K562 (cell line): ENCODE measurements around the gene GASK1B. TPM values are rescaled to one million over a fixed set of nuclear protein-coding genes. Genes with fewer than 3 reads are reported as not detected.

ENCODE experiments used
- ATAC-seq: fragments of 200-7000 bp; cut with Tn5 transposase; 3 replicates; pipeline ENCODE4 v1.9.1; 2020; ENCODE audit warnings: moderate library complexity
- BruUV-seq: library from RNA; stranded (reverse); fragments of 400-500 nt; replicated peaks from 2 replicates; lab custom pipeline; 2021; lab: Mats Ljungman, UMichigan
- CTCF ChIA-PET: fragments of 300-600 bp; formaldehyde crosslinking; extraction: SDS; loops from one replicate; lab custom pipeline; 2021; ENCODE audit warnings: low intra/inter-chr PET ratio; lab: Yijun Ruan, JAX
- POLR2A ChIA-PET: fragments of 300-600, 350-650 bp; sonication (Branson Sonifier 250); formaldehyde crosslinking; extraction: SDS; loops from one replicate; lab custom pipeline; 2021; ENCODE audit warnings: antibody characterized with exemption, inconsistent platforms; lab: Yijun Ruan, JAX
- DNase-seq, 4 experiments: peaks; one replicate each; pipeline versions ENCODE4 v3.0.0 to v3.0.0-alpha.2; 2011 to 2018; ENCODE audit warnings: low spot score in 3 of 4, mixed read lengths in 3 of 4; ENCODE audit errors: extremely low read depth in 1 of 4
- FAIRE-seq: peaks from 2 replicates; lab custom pipeline; 2011; peaks lifted over from hg19 to GRCh38; lab: Jason Lieb, UNC
- H2AFZ ChIP-seq: 2 replicates; pipeline ENCODE4 v1.6.0; 2011; ENCODE audit warnings: low read depth, low read length, control low read depth, inconsistent platforms
- H3K27ac ChIP-seq: fragments of 200-600 bp; 3 replicates; pipeline ENCODE4 v1.8.0; 2011; ENCODE audit warnings: low read depth, mild to moderate bottlenecking, control low read depth, inconsistent platforms, low read length, moderate library complexity, mixed read lengths; ENCODE audit errors: extremely low read depth
- H3K27me3 ChIP-seq, 2 experiments: fragments of 300-600 bp in 1 of 2; 2 replicates in 1 of 2; 3 replicates in 1 of 2; pipeline versions ENCODE4 v1.6.0 to v1.8.0; 2011; ENCODE audit warnings: inconsistent platforms in 2 of 2, low read length in 2 of 2, mild to moderate bottlenecking in 1 of 2, mixed read lengths in 1 of 2, moderate library complexity in 1 of 2; ENCODE audit not compliant: control insufficient read depth in 2 of 2, insufficient read depth in 2 of 2
- H3K36me3 ChIP-seq: fragments of 300-600 bp; 3 replicates; pipeline ENCODE4 v1.8.0; 2011; ENCODE audit warnings: mild to moderate bottlenecking, low read length, inconsistent platforms; ENCODE audit not compliant: control insufficient read depth, insufficient read depth
- H3K4me1 ChIP-seq, 2 experiments: fragments of 200-600 bp in 1 of 2; replicated peaks in 1 of 2; 2 replicates in 1 of 2; 3 replicates in 1 of 2; pipeline versions ENCODE4 v1.5.1 to v1.8.0; 2011; ENCODE audit warnings: inconsistent platforms in 2 of 2, low read length in 2 of 2, mild to moderate bottlenecking in 1 of 2, mixed read lengths in 1 of 2, moderate library complexity in 1 of 2; ENCODE audit not compliant: control insufficient read depth in 2 of 2, insufficient read depth in 2 of 2
- H3K4me2 ChIP-seq: 2 replicates; pipeline ENCODE4 v1.6.1; 2011; ENCODE audit warnings: low read length, control low read depth, inconsistent platforms, mixed read lengths; ENCODE audit not compliant: insufficient read depth
- H3K4me3 ChIP-seq: fragments of 200-600 bp; sonication (generic), shearing (Covaris generic); 2 replicates; pipeline ENCODE4 v1.5.1; 2016; ENCODE audit warnings: control low read depth, inconsistent platforms
- H3K79me2 ChIP-seq: fragments of 200-600 bp; 3 replicates; pipeline ENCODE4 v1.8.0; 2011; ENCODE audit warnings: low read length, inconsistent platforms; ENCODE audit not compliant: control insufficient read depth, insufficient read depth
- H3K9ac ChIP-seq, 2 experiments: 2 replicates each; pipeline versions ENCODE4 v1.6.0 to v1.6.1; 2011; ENCODE audit warnings: low read depth in 2 of 2, low read length in 2 of 2, control low read depth in 1 of 2, inconsistent platforms in 1 of 2, mild to moderate bottlenecking in 1 of 2, mixed read lengths in 1 of 2; ENCODE audit not compliant: insufficient read depth in 1 of 2
- H3K9me1 ChIP-seq: one replicate; pipeline ENCODE4 v1.6.0; 2011; ENCODE audit warnings: inconsistent platforms, mild to moderate bottlenecking, low read length, moderate library complexity; ENCODE audit not compliant: control insufficient read depth, insufficient read depth
- H3K9me3 ChIP-seq: replicated peaks from 2 replicates; pipeline ENCODE4 v1.5.1; 2011; ENCODE audit warnings: low read depth, low read length, inconsistent platforms; ENCODE audit not compliant: control insufficient read depth, insufficient read depth
- H4K20me1 ChIP-seq: replicated peaks from 2 replicates; pipeline ENCODE4 v1.6.1; 2011; ENCODE audit warnings: low read length, inconsistent platforms, mixed read lengths; ENCODE audit not compliant: control insufficient read depth, insufficient read depth
- NFIX ChIP-seq: fragments of 250-450 bp; sonication (Bioruptor Pico); IDR thresholded peaks from 2 replicates; pipeline ENCODE4 v1.4.0; 2020; ENCODE audit warnings: low read depth, mild to moderate bottlenecking, moderate library complexity
- ZNF253 ChIP-seq: fragments of 250-450 bp; sonication (Bioruptor Pico); conservative IDR thresholded peaks from 2 replicates; pipeline ENCODE4 v1.6.1; 2021; ENCODE audit warnings: mild to moderate bottlenecking
- ZNF316 ChIP-seq: fragments of 450-650 bp; IDR thresholded peaks from 2 replicates; pipeline ENCODE4 v1.6.1; 2016
- ZNF583 ChIP-seq: fragments of 250-450 bp; sonication (Bioruptor Pico); IDR thresholded peaks from 2 replicates; pipeline ENCODE4 v1.4.0; 2020
- whole genome bisulfite sequencing: fragments of 100-300 bp; shearing (Covaris generic); methylation state at CpG from one replicate; pipeline ENCODE4 v1.1.6; 2016; ENCODE audit warnings: low coverage, mixed read lengths; ENCODE audit not compliant: insufficient coverage; ENCODE audit errors: missing lambda C conversion rate; 5-methylcytosine and 5-hydroxymethylcytosine counted together
- in situ Hi-C: fragments of 300-500 bp; cut with MboI; formaldehyde crosslinking; loops from 4 replicates; pipeline ENCODE4 v1.15.0; 2018; ENCODE audit warnings: inconsistent platforms, mixed read lengths
- intact Hi-C: fragments of 100-400 bp; cut with micrococcal nuclease; formaldehyde crosslinking; loops from 2 replicates; pipeline ENCODE4 v1.14.2; 2022
- polyA plus RNA-seq, 8 experiments: library from polyadenylated mRNA; depleted of rRNA in 4 of 8; stranded (reverse) in 5 of 8; unstranded in 3 of 8; fragments of >200 nt; fragmentation: Nextera tagmentation in 2 of 8; fragmentation: Illumina TruSeq in 1 of 8; extraction: Ambion mirVana in 2 of 8; extraction: Trizol in 1 of 8; gene quantifications; 2 replicates each; pipeline versions ENCODE4 v1.2.1 to v1.2.3, GENCODE V29; 2011 to 2014; ENCODE audit warnings: inconsistent platforms in 1 of 8, missing spikeins in 1 of 8
- total RNA-seq, 7 experiments: library from RNA; depleted of rRNA in 6 of 7; stranded (reverse); fragments of >200 nt in 6 of 7; fragmentation: Illumina TruSeq in 2 of 7; extraction: Trizol in 2 of 7; gene quantifications; 2 replicates each; pipeline versions ENCODE4 v1.2.1 to v1.2.3, GENCODE V29; 2011 to 2021; ENCODE audit warnings: low replicate concordance in 1 of 7

Gene GASK1B
- total and polyA plus RNA-seq, 9 of the 15 experiments (the other 6 are each of a cell fraction or from before 2014, with no cell fraction given): 0.13 to 1.2 (median 0.61) TPM

GRCh38 chr4:158139086-158139485 is 33.7 kb downstream of the GASK1B start:
- no peak overlapping the region for H2AFZ ChIP-seq
- in situ Hi-C loops: no loop called here
- H3K9me3 ChIP-seq: no peaks in the 10 kb centered on the region
- no peaks in the 10 kb centered on the region for H3K36me3 ChIP-seq
- CTCF ChIA-PET: no interaction called here
- TF ChIP-seq ZNF583 (CRISPR knock-in tag): no peak
- no peak for TF ChIP-seq ZNF253
- TF ChIP-seq, all 486 proteins: peak for 0
- H3K4me2 ChIP-seq: no peak overlapping the region
- POLR2A ChIA-PET: no interaction called here
- no peaks in the 10 kb centered on the region for H3K79me2 ChIP-seq
- no peaks in the 10 kb centered on the region for H3K9me1 ChIP-seq
- no peak overlapping the region for H3K9ac ChIP-seq
- no peaks in the 10 kb centered on the region for H4K20me1 ChIP-seq
- H3K27me3 ChIP-seq: no peaks in the 10 kb centered on the region
- WGBS: 7% methylated on average over 5 of the region's 5 CpGs
- no TSS peak for BruUV-seq
- no peak overlapping the region for H3K4me3 ChIP-seq
- H3K27ac ChIP-seq: no peak overlapping the region
- no peaks in the 10 kb centered on the region for H3K4me1 ChIP-seq
- no peak for FAIRE-seq
- intact Hi-C loops: no loop called here
- DNase-seq: no peak
- ATAC-seq: no peak

GRCh38 chr4:158134222-158134621 is 38.6 kb downstream of the GASK1B start:
- Histone ChIP-seq H3K9ac (no peak overlapping the region), H3K4me3 (no peak overlapping the region), H3K9me3 (no peaks in the 10 kb centered on the region), H3K4me1 (no peaks in the 10 kb centered on the region), H3K27me3 (no peaks in the 10 kb centered on the region), H3K9me1 (no peaks in the 10 kb centered on the region), H3K4me2 (no peak overlapping the region), H3K27ac (no peak overlapping the region), H4K20me1 (no peaks in the 10 kb centered on the region), H3K36me3 (no peaks in the 10 kb centered on the region), H2AFZ (no peak overlapping the region), H3K79me2 (no peaks in the 10 kb centered on the region)
- DNase-seq (no peak), FAIRE-seq (no peak), ATAC-seq (no peak)
- intact Hi-C loops: no loop called here
- TF ChIP-seq ZNF316: peak; percentile 26; the same call in 1 of the 2 replicates
- TF ChIP-seq NFIX: no peak
- no TSS peak for BruUV-seq
- CTCF ChIA-PET: no interaction called here
- POLR2A ChIA-PET: no interaction called here
- in situ Hi-C loops: no loop called here
- WGBS: 7% methylated on average over 2 of the region's 2 CpGs
